GM19035 (cell line): ENCODE measurements around the gene MCM5.
"Not testable (repeated sequence)": the region's sequence is repeated elsewhere in the genome, so short reads cannot be mapped to it uniquely, and the experiment has no call there.

ENCODE experiments used
- ATAC-seq: cut with Tn5 transposase; IDR thresholded peaks from one replicate; pipeline ENCODE4 v1.9.1; 2021; ENCODE audit not compliant: unreplicated experiment

Gene MCM5

DNA sequence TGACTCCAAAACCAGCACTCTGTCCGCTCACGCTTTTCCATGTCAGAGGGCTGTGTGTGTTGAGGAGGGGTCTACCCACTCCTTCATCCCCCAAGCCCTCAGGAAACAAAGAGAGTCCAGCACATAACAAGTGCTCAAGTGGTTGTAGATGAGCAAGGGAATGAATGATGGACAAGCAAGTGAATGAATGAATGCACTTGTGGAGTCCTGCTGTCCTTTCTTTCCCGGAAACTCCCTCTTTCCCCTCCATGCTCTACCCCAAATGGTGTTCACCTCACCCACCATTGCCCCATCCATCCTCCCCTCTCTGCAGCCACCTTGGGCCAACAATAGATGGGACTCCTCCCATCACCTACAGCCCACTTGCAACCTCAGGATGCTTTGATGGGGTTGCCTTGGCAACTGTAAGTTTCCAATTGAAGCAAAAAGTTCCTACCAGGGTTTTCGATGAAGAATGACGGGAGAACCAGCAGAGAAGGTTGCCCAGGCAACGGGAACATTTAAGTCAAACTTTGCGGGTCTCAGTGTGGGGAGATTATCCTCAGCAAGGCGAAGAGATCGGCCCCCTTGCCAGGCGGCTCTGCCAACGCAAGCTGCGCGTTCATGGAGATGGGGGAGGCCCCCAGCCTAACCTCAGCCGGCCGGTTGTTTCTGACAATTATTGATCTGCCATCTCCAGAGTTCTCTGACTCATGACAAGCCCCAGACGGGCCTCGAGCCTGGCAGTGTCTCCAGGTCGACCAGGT, 51.1 kb downstream of the MCM5 start:
- ATAC-seq, result no peak

DNA sequence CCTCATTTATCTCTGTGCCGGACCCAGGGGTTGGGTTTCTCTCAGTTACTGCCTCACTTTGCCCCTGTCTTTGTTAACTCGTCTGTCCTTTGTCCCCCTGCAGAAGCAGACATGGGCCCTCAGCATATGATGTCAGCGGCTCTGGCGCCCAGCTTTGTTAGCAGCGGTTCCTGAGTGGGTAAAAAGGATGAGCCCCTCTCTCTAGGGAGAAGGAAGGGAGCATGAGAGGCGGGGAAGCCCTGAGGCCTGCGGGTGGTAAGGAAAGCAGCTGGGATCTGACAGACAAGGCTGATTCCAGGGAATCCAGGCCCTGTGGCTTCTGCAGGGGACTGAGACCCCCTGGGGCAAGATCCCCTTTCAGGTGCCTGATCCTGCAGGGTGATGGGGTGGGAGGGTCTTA, 51.7 kb downstream of the MCM5 start:
- no peak for ATAC-seq

GRCh38 chr22:35452351-35452781, 52.4 kb downstream of the MCM5 start:
- no peak for ATAC-seq

DNA sequence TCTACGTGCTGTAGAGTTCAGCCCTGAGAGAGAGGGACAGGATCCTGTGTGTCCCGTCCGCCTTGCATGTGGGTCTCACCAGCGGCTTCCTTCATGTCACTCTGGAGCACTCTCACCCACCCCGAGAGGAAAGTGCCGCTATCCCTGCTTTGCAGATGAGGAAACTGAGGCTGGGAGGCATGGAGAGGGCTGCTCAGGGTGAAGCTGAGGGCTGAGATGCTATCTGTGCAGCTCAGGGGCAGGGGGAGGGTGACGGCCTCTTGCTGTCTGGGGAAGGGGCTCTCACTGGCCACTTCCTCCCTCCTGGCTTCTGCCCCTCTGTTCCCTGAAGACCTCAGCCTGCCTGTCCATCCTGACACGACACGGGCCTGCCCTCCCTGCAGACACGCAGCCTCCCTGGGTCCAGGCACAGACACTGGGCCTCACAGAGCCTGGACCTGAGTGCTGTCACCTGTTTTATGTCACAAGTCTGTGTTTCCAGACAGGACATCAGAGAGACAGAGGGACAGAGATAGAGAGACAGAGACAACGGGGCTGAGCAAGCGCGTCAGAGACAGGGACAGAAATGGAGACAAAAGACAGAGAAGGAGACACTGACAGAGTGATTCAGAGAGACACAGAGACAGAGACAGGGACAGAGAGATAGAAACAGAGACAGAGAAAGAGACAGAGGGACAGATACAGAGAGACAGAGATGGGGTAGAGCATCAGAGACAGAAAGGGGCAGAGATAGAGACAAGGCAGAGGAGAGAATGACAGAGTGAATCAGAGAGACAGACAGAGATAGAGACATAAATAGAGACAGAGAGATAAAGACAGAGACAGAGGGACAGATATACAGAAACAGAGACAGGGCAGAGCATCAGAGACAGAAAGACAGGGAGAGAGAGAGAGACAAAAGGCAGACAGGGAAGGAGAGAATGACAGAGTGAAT, 53.1 kb downstream of the MCM5 start:
- ATAC-seq, result no peak

- no peak for ATAC-seq
These were observed 54.6 kb downstream of the MCM5 start for GRCh38 chr22:35454416-35455054.

DNA sequence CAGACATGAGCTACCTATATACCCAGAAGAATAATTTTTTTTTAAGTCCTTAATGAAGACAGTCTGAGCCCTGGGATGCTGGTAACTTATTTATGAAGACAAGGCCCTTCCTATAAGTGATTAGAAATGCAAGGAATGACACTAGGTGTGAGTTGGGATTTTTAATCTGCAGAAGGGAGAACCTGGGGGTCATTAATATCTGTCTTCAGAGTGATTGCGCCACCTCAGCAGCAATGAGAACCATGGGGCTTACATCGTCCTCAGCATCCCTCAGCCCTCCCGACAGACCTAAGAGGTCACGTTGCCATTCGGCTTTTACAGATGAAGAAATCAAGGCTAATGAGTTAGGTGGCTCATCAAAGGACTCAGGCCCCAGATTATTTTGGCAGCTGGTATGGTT, 55.6 kb downstream of the MCM5 start:
- ATAC-seq, result no peak

DNA sequence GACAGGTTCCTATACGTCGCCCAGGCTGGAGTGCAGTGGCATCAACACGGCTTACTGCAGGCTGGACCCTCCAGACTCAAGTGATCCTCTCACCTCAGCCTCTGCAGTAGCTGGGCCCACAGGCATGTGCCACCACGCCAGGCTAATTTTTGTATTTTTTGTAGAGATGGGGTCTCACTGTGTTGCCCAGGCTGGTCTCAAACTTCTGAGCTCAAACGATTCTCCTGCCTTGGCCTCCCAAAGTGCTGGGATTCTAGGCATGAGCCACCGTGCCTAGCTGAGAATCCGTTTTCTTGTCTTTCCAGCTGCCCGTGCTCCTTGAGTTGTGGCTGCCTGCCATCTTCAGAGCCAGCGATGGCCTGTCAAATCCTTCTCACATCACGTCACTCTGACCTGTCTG, 56.8 kb downstream of the MCM5 start:
- no peak for ATAC-seq

- no peak for ATAC-seq
These were observed 58.0 kb downstream of the MCM5 start for GRCh38 chr22:35457729-35458546.

- ATAC-seq, result no peak
These were observed 58.8 kb downstream of the MCM5 start for GRCh38 chr22:35458547-35459422.

DNA sequence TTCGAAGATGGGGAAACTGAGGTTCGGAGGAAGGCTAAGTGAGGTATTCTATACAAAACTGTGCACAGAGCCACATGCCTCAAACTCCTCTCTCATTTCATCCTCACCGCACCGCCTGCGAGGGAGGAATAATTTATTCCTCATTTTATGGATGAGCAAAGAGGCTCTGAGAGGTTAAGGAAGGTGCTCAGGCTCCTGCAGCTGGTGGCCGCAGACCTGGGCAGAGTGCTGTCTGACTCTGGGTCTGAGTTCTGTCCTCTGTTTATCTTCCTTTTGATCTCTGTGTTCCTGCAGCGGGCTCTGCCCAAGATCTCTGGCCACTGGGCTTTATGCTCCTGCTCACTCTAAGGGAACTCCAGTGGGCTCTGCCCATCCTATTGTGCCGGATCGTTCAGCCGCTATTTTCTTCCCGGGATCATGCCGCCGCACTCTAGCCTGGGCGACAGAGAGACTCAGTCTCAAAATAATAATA, 59.5 kb downstream of the MCM5 start:
- ATAC-seq, result no peak

DNA sequence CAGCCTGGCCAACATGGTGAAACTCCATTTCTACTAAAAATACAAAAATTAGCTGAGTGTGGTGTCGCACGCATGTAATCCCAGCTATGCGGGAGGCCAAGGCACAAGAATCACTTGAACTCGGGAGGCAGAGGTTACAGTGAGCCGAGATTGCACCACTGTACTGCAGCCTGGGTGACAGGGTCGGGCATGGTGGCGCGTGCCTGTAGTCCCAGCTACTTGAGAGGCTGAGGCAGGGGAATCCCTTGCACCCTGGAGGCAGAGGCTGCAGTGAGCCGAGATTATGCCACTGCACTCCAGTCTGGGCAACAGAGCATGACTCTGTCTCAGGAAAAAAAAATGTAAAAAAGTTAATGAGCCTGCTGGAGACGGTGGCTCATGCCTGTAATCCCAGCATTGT, 60.0 kb downstream of the MCM5 start:
- not testable (repeated sequence) for ATAC-seq

GRCh38 chr22:35460688-35461087, 60.7 kb downstream of the MCM5 start:
- ATAC-seq, result no peak

- ATAC-seq, result no peak
These were observed 62.7 kb downstream of the MCM5 start for GRCh38 chr22:35462498-35463230.

- no peak for ATAC-seq
These were observed 63.4 kb downstream of the MCM5 start for GRCh38 chr22:35463231-35463933.

GRCh38 chr22:35464399-35464798, 64.5 kb downstream of the MCM5 start:
- ATAC-seq, result no peak

DNA sequence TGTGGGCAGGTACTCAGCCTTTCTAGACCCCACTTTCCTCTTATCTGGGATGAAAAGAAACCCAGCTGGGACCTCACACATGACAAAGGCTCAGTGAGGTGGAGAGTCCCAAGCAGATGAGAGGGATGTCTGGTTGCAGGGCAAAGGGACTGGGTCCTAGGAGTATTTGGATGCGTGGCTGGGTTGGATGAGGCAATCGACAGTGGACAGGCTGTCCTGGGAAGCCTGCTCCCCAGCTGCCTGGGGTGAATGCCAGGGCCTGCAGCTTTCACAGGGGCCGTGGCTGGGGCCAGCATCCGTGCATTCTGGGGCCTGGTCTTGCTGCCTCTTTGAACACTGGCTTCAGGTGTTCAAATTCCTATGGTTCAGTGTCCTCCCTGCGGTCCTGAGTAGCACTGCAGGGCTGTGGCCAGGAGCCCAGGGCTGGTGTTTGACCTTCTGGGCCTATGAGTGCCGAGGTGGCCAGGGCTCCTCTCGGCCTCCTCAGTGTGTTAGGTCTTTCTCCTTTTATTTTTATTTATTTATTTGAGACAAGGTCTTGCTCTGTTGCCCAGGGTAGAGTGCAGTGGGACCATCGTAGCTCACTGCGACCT, 65.3 kb downstream of the MCM5 start:
- ATAC-seq, result no peak

GRCh38 chr22:35467681-35468434, 67.9 kb downstream of the MCM5 start:
- no peak for ATAC-seq
